GM12801 (cell line): ENCODE results near the gene IQCF2.

ENCODE experiments used
- CTCF ChIP-seq: IDR thresholded peaks from one replicate; pipeline ENCODE4 v1.5.1; 2011; ENCODE audit warnings: control low read depth; ENCODE audit not compliant: insufficient read length; ENCODE audit errors: extremely low read depth

IQCF2 gene

GRCh38 chr3:51869304-51869703 is 7.9 kb downstream of the IQCF2 start:
- TF ChIP-seq CTCF = no peak

GRCh38 chr3:51873253-51873766 is 11.9 kb downstream of the IQCF2 start:
- no peak for TF ChIP-seq CTCF

- TF ChIP-seq CTCF = no peak
These were observed 12.5 kb downstream of the IQCF2 start for GRCh38 chr3:51873876-51874275.

DNA sequence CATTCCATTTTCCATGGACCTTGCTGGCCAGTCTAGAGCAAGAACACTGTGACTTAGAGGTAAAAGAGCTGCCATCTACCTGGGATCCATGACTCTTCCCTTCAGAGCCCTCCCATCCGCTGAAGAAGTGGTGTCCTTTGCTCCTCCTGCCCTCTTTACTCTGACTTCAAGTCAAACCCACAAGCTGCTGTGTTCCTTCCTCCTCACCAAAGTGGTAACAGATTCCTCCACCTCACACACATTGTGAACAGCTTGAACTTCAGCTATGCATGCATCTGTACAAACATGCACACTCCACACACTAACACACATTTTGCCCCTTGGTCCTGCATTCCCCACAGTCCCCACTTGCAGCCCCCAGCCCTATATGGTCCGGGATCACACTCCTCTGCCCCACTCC is 13.0 kb downstream of the IQCF2 start:
- no peak for TF ChIP-seq CTCF

GRCh38 chr3:51874889-51875288 is 13.5 kb downstream of the IQCF2 start:
- no peak for TF ChIP-seq CTCF

DNA sequence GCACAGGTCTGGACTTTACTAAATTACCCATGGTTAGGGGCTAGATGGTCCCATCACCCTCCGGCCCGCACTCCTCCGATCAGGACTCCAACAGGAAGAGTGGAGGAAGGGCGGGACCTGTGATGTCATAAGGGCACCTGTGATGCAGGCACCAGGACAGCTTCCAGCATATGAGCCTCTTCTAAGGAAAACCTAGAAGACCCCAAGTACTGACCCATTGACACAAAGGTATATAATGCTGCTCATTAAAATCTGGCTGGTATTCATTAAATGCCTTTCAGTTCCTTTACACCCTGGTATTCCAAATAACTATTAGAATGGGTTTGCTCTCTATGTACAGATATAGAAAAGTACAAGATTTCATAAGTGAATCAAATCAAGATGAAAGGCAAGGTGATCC is 14.1 kb downstream of the IQCF2 start, which contains the start of gene IQCF5:
Gene IQCF5, minus strand, starts transcription at position 101 of the 400 bp plus-strand sequence. Its CDS starts 70 bp downstream, at position 31.
- TF ChIP-seq CTCF = no peak

GRCh38 chr3:51876186-51876585 is 14.8 kb downstream of the IQCF2 start:
- TF ChIP-seq CTCF = no peak
